Measurements from ENCODE around the gene SPATA20.

DNA sequence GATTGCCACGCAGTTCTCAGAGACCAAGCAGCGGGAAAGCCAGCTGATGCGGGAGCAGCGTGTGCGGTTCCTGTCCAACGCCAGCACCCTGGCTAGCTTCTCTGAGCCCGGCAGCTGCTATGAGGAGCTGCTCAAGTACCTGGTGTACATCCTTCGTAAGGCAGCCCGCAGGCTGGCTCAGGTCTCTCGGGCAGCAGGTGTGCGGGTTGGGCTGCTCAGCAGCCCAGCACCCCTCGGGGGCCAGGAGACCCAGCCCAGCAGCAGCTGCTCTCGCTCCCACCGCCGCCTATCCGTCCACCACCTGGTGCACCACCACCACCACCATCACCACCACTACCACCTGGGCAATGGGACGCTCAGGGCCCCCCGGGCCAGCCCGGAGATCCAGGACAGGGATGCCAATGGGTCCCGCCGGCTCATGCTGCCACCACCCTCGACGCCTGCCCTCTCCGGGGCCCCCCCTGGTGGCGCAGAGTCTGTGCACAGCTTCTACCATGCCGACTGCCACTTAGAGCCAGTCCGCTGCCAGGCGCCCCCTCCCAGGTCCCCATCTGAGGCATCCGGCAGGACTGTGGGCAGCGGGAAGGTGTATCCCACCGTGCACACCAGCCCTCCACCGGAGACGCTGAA lies 28.7 kb downstream of the SPATA20 start:
- TF ChIP-seq POLR2A (IDR thresholded peaks at IDR 0.05) = no peak
- TF ChIP-seq, protein P1, sequence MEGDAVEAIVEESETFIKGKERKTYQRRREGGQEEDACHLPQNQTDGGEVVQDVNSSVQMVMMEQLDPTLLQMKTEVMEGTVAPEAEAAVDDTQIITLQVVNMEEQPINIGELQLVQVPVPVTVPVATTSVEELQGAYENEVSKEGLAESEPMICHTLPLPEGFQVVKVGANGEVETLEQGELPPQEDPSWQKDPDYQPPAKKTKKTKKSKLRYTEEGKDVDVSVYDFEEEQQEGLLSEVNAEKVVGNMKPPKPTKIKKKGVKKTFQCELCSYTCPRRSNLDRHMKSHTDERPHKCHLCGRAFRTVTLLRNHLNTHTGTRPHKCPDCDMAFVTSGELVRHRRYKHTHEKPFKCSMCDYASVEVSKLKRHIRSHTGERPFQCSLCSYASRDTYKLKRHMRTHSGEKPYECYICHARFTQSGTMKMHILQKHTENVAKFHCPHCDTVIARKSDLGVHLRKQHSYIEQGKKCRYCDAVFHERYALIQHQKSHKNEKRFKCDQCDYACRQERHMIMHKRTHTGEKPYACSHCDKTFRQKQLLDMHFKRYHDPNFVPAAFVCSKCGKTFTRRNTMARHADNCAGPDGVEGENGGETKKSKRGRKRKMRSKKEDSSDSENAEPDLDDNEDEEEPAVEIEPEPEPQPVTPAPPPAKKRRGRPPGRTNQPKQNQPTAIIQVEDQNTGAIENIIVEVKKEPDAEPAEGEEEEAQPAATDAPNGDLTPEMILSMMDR (IDR thresholded peaks at IDR 0.05) = no peak

Measured in heart left ventricle (tissue), 13 donors.